ENCODE results near the gene DAGLA.
"Not testable (repeated sequence)": the region's sequence is repeated elsewhere in the genome, so short reads cannot be mapped to it uniquely, and the experiment has no call there.

The DAGLA gene

GRCh38 chr11:61666684-61667297 is 13.4 kb upstream of the DAGLA start:
- H3K4me3 ChIP-seq (ENCODE audit: low read depth, low read length), result no peak overlapping the region
- no peak for TF ChIP-seq CTCF (IDR thresholded peaks at IDR 0.05; ENCODE audit: low read depth, low read length)
- H3K27me3 ChIP-seq, result no peaks in the 10 kb centered on the region
- DNase-seq, result no peak
- H3K9me3 ChIP-seq, result no peaks in the 10 kb centered on the region
- H3K36me3 ChIP-seq, result no peaks in the 10 kb centered on the region
- H3K4me1 ChIP-seq, result no peaks in the 10 kb centered on the region

GRCh38 chr11:61667684-61668305 is 12.4 kb upstream of the DAGLA start:
- TF ChIP-seq CTCF (IDR thresholded peaks at IDR 0.05; ENCODE audit: low read depth, low read length), result no peak
- H3K36me3 ChIP-seq, result no peaks in the 10 kb centered on the region
- no peaks in the 10 kb centered on the region for H3K4me1 ChIP-seq
- H3K4me3 ChIP-seq (ENCODE audit: low read depth, low read length), result no peak overlapping the region
- H3K9me3 ChIP-seq, result no peaks in the 10 kb centered on the region
- DNase-seq, result no peak
- H3K27me3 ChIP-seq, result no peaks in the 10 kb centered on the region

- H3K27me3 ChIP-seq, result no peaks in the 10 kb centered on the region
- H3K36me3 ChIP-seq, result no peaks in the 10 kb centered on the region
- TF ChIP-seq CTCF (IDR thresholded peaks at IDR 0.05; ENCODE audit: low read depth, low read length), result no peak
- no peak for DNase-seq
- H3K9me3 ChIP-seq, result no peaks in the 10 kb centered on the region
- no peak overlapping the region for H3K4me3 ChIP-seq (ENCODE audit: low read depth, low read length)
- no peaks in the 10 kb centered on the region for H3K4me1 ChIP-seq
Observed at GRCh38 chr11:61669417-61669816, 10.8 kb upstream of the DAGLA start.

- Histone ChIP-seq H3K36me3 (no peaks in the 10 kb centered on the region), H3K4me1 (no peaks in the 10 kb centered on the region)
- no peak for TF ChIP-seq CTCF (IDR thresholded peaks at IDR 0.05; ENCODE audit: low read depth, low read length)
Observed at GRCh38 chr11:61670626-61671025, 9.6 kb upstream of the DAGLA start.

GRCh38 chr11:61671527-61671926 is 8.7 kb upstream of the DAGLA start:
- no peak for DNase-seq
- TF ChIP-seq CTCF (IDR thresholded peaks at IDR 0.05; ENCODE audit: low read depth, low read length), result peak; percentile 53
- H3K9me3 ChIP-seq, result no peaks in the 10 kb centered on the region
- H3K4me3 ChIP-seq (ENCODE audit: low read depth, low read length), result no peak overlapping the region
- H3K27me3 ChIP-seq, result peaks cover 7% of the 10 kb centered on the region
- no peaks in the 10 kb centered on the region for H3K4me1 ChIP-seq
- no peaks in the 10 kb centered on the region for H3K36me3 ChIP-seq

More at GRCh38 chr11:61670626-61671025, 9.6 kb upstream of the DAGLA start:
- Histone ChIP-seq H3K27me3 (no peaks in the 10 kb centered on the region), H3K4me3 (ENCODE audit: low read depth, low read length) (no peak overlapping the region), H3K9me3 (no peaks in the 10 kb centered on the region)
- DNase-seq, result no peak

- not testable (repeated sequence) for H3K27me3 ChIP-seq; H3K4me1 ChIP-seq; H3K9me3 ChIP-seq; H3K4me3 ChIP-seq (ENCODE audit: low read depth, low read length); DNase-seq; H3K36me3 ChIP-seq
Observed at GRCh38 chr11:61673946-61674467, 6.2 kb upstream of the DAGLA start.
